Measurements from ENCODE around the gene PVALB.

DNA sequence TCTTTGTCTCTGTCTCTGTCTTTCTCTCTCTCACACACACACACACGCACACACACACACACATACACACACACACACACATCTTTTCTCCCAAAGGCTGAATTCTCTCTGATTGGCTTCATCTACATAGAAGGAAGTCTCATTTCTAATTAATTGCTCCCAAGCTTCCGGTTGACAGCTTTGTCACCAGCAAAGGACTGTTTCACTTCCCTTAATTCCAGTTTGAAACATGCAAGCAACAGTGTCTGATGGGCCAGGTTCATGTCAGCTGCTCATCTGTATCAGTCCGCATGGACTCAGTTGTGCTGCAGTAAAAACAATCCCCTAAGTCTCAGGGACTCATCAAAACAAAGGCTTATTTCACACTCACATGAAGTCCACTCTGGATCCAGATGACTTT lies 16.2 kb upstream of the PVALB start:
- TF ChIP-seq, protein P1, sequence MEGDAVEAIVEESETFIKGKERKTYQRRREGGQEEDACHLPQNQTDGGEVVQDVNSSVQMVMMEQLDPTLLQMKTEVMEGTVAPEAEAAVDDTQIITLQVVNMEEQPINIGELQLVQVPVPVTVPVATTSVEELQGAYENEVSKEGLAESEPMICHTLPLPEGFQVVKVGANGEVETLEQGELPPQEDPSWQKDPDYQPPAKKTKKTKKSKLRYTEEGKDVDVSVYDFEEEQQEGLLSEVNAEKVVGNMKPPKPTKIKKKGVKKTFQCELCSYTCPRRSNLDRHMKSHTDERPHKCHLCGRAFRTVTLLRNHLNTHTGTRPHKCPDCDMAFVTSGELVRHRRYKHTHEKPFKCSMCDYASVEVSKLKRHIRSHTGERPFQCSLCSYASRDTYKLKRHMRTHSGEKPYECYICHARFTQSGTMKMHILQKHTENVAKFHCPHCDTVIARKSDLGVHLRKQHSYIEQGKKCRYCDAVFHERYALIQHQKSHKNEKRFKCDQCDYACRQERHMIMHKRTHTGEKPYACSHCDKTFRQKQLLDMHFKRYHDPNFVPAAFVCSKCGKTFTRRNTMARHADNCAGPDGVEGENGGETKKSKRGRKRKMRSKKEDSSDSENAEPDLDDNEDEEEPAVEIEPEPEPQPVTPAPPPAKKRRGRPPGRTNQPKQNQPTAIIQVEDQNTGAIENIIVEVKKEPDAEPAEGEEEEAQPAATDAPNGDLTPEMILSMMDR (conservative IDR thresholded peaks at IDR 0.05; ENCODE audit: low read length), result no peak
- TF ChIP-seq EZH2phosphoT487 (IDR thresholded peaks at IDR 0.05; ENCODE audit: borderline replicate concordance, low read depth, low read length), result no peak

Measured in OCI-LY7 (cell line).